ENCODE results near the gene APOBEC4. TPM values are rescaled to one million over a fixed set of nuclear protein-coding genes. Genes with fewer than 3 reads are reported as not detected.

The APOBEC4 gene
- total RNA-seq, 1 experiment from 2014 or later, result not detected

DNA sequence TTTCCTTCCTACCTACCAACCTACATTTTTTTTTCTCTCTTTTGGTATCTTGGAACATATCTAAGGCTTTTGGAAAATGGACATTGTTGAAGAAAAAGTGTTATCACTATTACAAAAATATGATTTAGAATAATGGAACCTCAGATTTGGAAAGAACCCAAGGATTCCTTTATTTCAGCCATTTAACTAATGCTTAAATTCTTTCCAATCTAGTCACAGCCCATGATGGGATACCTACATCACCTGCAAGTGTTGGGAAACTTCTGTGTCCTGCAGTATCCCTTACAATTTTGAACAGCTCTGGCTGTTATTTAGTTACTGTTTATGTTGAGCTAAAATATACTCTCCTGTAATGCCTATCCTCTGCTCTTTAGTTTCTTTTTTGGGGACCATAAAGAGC is 22.3 kb upstream of the APOBEC4 start:
- Histone ChIP-seq H3K27me3 (ENCODE audit: insufficient read depth, low read depth) (no peaks in the 10 kb centered on the region), H3K4me2 (no peak overlapping the region), H3K9me2 (ENCODE audit: insufficient read depth) (no peaks in the 10 kb centered on the region), H3K9me3 (ENCODE audit: insufficient read depth, low read depth) (peaks cover 2% of the 10 kb centered on the region), H3K27ac (no peak overlapping the region), H4K20me1 (ENCODE audit: insufficient read depth) (no peaks in the 10 kb centered on the region), H3K4me1 (replicated peaks; ENCODE audit: insufficient read depth) (peaks cover 10% of the 10 kb centered on the region; the same call in 1 of the 2 replicates), H3K79me2 (ENCODE audit: low read depth) (no peaks in the 10 kb centered on the region), H2AFZ (no peak overlapping the region), H3K4me3 (no peak overlapping the region), H3F3A (ENCODE audit: insufficient read depth, low read depth) (no peaks in the 10 kb centered on the region), H3K36me3 (ENCODE audit: low read depth) (no peaks in the 10 kb centered on the region)
- no TSS peak for BruUV-seq (replicated peaks)
- intact Hi-C loops (cut with micrococcal nuclease; ENCODE audit: unreplicated experiment), result no loop called here
- POLR2A ChIA-PET (ENCODE audit: unreplicated experiment), result no interaction called here
- CTCF ChIA-PET, result no interaction called here
- TF ChIP-seq EZH2 (IDR thresholded peaks at IDR 0.05; ENCODE audit: low read depth), result no peak
- TF ChIP-seq, protein P1, sequence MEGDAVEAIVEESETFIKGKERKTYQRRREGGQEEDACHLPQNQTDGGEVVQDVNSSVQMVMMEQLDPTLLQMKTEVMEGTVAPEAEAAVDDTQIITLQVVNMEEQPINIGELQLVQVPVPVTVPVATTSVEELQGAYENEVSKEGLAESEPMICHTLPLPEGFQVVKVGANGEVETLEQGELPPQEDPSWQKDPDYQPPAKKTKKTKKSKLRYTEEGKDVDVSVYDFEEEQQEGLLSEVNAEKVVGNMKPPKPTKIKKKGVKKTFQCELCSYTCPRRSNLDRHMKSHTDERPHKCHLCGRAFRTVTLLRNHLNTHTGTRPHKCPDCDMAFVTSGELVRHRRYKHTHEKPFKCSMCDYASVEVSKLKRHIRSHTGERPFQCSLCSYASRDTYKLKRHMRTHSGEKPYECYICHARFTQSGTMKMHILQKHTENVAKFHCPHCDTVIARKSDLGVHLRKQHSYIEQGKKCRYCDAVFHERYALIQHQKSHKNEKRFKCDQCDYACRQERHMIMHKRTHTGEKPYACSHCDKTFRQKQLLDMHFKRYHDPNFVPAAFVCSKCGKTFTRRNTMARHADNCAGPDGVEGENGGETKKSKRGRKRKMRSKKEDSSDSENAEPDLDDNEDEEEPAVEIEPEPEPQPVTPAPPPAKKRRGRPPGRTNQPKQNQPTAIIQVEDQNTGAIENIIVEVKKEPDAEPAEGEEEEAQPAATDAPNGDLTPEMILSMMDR (conservative IDR thresholded peaks at IDR 0.05), result no peak
- DNase-seq, result no peak

- Histone ChIP-seq H2AFZ (no peak overlapping the region), H3K4me1 (replicated peaks; ENCODE audit: insufficient read depth) (peaks cover 10% of the 10 kb centered on the region; the same call in 1 of the 2 replicates), H3K9me3 (ENCODE audit: insufficient read depth, low read depth) (peaks cover 3% of the 10 kb centered on the region), H3K79me2 (ENCODE audit: low read depth) (no peaks in the 10 kb centered on the region), H3K27ac (no peak overlapping the region), H3K4me2 (no peak overlapping the region), H4K20me1 (ENCODE audit: insufficient read depth) (no peaks in the 10 kb centered on the region), H3K36me3 (ENCODE audit: low read depth) (no peaks in the 10 kb centered on the region), H3K9me2 (ENCODE audit: insufficient read depth) (no peaks in the 10 kb centered on the region), H3F3A (ENCODE audit: insufficient read depth, low read depth) (no peaks in the 10 kb centered on the region), H3K4me3 (no peak overlapping the region), H3K27me3 (ENCODE audit: insufficient read depth, low read depth) (no peaks in the 10 kb centered on the region)
- BruUV-seq (replicated peaks), result no TSS peak
- ChIA-PET CTCF (interaction anchor here (0.6 kb wide), 1 partner anchor 996 kb away, joined by 3 read pairs; no protein-coding TSS in a partner anchor), POLR2A (ENCODE audit: unreplicated experiment) (no interaction called here)
- intact Hi-C loops (cut with micrococcal nuclease; ENCODE audit: unreplicated experiment), result no loop called here
- no peak for DNase-seq
- TF ChIP-seq EZH2 (IDR thresholded peaks at IDR 0.05; ENCODE audit: low read depth), result no peak
- TF ChIP-seq, protein P1 (conservative IDR thresholded peaks at IDR 0.05), result no peak
Measured at GRCh38 chr1:183674886-183675285, 21.8 kb upstream of the APOBEC4 start.

DNA sequence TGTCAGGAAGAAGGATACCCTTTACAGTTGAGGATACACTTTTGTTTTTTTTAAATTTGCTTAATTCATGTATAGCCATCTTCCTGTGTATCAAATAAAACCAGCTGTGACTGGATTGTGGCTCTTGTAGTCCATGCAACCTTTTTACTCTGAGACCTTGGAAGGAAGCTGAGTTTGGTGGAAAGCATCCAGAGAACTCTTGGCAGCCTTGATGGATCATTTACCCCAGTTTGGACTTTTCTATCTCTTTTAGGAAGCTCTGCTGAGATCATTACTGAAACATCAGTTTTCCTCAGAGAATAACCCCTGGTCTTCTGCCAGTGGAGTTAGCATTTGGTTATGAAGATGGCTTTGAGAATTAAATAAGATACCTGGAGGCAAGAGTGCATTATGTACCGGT is 21.2 kb upstream of the APOBEC4 start:
- Histone ChIP-seq H3K4me2 (no peak overlapping the region), H3K36me3 (ENCODE audit: low read depth) (no peaks in the 10 kb centered on the region), H3K27ac (no peak overlapping the region), H3K79me2 (ENCODE audit: low read depth) (no peaks in the 10 kb centered on the region), H3F3A (ENCODE audit: insufficient read depth, low read depth) (no peaks in the 10 kb centered on the region), H3K9me3 (ENCODE audit: insufficient read depth, low read depth) (peaks cover 3% of the 10 kb centered on the region; the same call in 1 of the 2 replicates), H3K27me3 (ENCODE audit: insufficient read depth, low read depth) (no peaks in the 10 kb centered on the region), H3K4me3 (no peak overlapping the region), H4K20me1 (ENCODE audit: insufficient read depth) (no peaks in the 10 kb centered on the region), H2AFZ (no peak overlapping the region), H3K9me2 (ENCODE audit: insufficient read depth) (no peaks in the 10 kb centered on the region), H3K4me1 (replicated peaks; ENCODE audit: insufficient read depth) (peaks cover 10% of the 10 kb centered on the region; the same call in 1 of the 2 replicates)
- DNase-seq, result no peak
- ChIA-PET POLR2A (ENCODE audit: unreplicated experiment) (no interaction called here), CTCF (interaction anchor here (0.6 kb wide), 1 partner anchor 996 kb away, joined by 3 read pairs; no protein-coding TSS in a partner anchor)
- intact Hi-C loops (cut with micrococcal nuclease; ENCODE audit: unreplicated experiment), result no loop called here
- TF ChIP-seq, protein P1 (conservative IDR thresholded peaks at IDR 0.05), result no peak
- TF ChIP-seq EZH2 (IDR thresholded peaks at IDR 0.05; ENCODE audit: low read depth), result no peak
- BruUV-seq (replicated peaks), result no TSS peak

Data from PC-9 (cell line).